Measurements from ENCODE around the gene AIP.

- TF ChIP-seq ZNF549 (tag by site-specific recombination; IDR thresholded peaks at IDR 0.05) (no peak), CTCF (tag by site-specific recombination; IDR thresholded peaks at IDR 0.05) (no peak)
Measured at GRCh38 chr11:67532889-67533288, 50.1 kb downstream of the AIP start.

Measured in HEK293 (cell line).